PC-3 (cell line): ENCODE data around the gene APBB2. TPM values are rescaled to one million over a fixed set of nuclear protein-coding genes. Genes with fewer than 3 reads are reported as not detected.
A peak's percentile ranks its signal among the peaks of the same experiment; 100 is the strongest.

Experiments
- ATAC-seq: fragments of 200-7000 bp; cut with Tn5 transposase; 2 replicates; pipeline ENCODE4 v1.9.1; 2020; ENCODE audit warnings: mild to moderate bottlenecking, moderate library complexity
- BruUV-seq: library from RNA; stranded (reverse); fragments of 400-500 nt; replicated peaks from 2 replicates; lab custom pipeline; 2021; lab: Mats Ljungman, UMichigan
- CTCF ChIA-PET: fragments of 300-600 bp; sonication (Branson Sonifier 250); formaldehyde crosslinking; loops from one replicate; lab custom pipeline; 2022; ENCODE audit warnings: antibody characterized with exemption; lab: Charles Lee
- POLR2A ChIA-PET: fragments of 300-600 bp; sonication (Branson Sonifier 250); formaldehyde crosslinking; loops from one replicate; lab custom pipeline; 2022; ENCODE audit warnings: antibody characterized with exemption; ENCODE audit not compliant: unreplicated experiment; lab: Charles Lee
- DNase-seq: peaks from one replicate; pipeline ENCODE4 v3.0.0-alpha.2; 2015
- H2AFZ ChIP-seq: fragments of 300-600 bp; sonication (generic); 2 replicates; pipeline ENCODE4 v1.6.0; 2016; ENCODE audit warnings: antibody characterized with exemption, low read length
- H3F3A ChIP-seq: fragments of 300-600 bp; sonication (generic); one replicate; pipeline ENCODE4 v1.6.0; 2017; ENCODE audit warnings: antibody characterized with exemption, low read length, control low read depth, mild to moderate bottlenecking; ENCODE audit not compliant: unreplicated experiment
- H3K27ac ChIP-seq: fragments of 300-600 bp; sonication (generic); 2 replicates; pipeline ENCODE4 v1.5.1; 2016; ENCODE audit warnings: mild to moderate bottlenecking, low read length
- H3K27me3 ChIP-seq: fragments of 300-600 bp; sonication (generic); 2 replicates; pipeline ENCODE4 v1.6.1; 2016; ENCODE audit warnings: low read length, mixed read lengths
- H3K36me3 ChIP-seq: fragments of 300-600 bp; sonication (generic); 2 replicates; pipeline ENCODE4 v1.6.1; 2016; ENCODE audit warnings: low read depth, mixed run types, low read length, mixed read lengths
- H3K4me1 ChIP-seq: fragments of 300-600 bp; sonication (generic); 2 replicates; pipeline ENCODE4 v1.5.1; 2016; ENCODE audit warnings: low read length; ENCODE audit not compliant: insufficient read depth
- H3K4me2 ChIP-seq: fragments of 300-600 bp; sonication (generic); 2 replicates; pipeline ENCODE4 v1.6.0; 2016; ENCODE audit warnings: low read length
- H3K4me3 ChIP-seq: fragments of 300-600 bp; sonication (generic); 2 replicates; pipeline ENCODE4 v1.5.1; 2016; ENCODE audit warnings: mild to moderate bottlenecking, low read length, mixed read lengths
- H3K79me2 ChIP-seq: fragments of 300-600 bp; sonication (generic); 2 replicates; pipeline ENCODE4 v1.6.1; 2017; ENCODE audit warnings: low read length, mixed read lengths
- H3K9ac ChIP-seq: fragments of 300-600 bp; sonication (generic); 2 replicates; pipeline ENCODE4 v1.6.0; 2016; ENCODE audit warnings: mild to moderate bottlenecking, low read length
- H3K9me2 ChIP-seq: fragments of 300-600 bp; sonication (generic); replicated peaks from 2 replicates; pipeline ENCODE4 v1.6.1; 2016; ENCODE audit warnings: mixed run types, low read length, mixed read lengths
- H3K9me3 ChIP-seq: fragments of 300-600 bp; sonication (generic); 2 replicates; pipeline ENCODE4 v1.6.1; 2016; ENCODE audit warnings: low read length, mixed read lengths
- H4K20me1 ChIP-seq: fragments of 300-600 bp; sonication (generic); 2 replicates; pipeline ENCODE4 v1.6.1; 2016; ENCODE audit warnings: low read length, mixed read lengths
- CTCF ChIP-seq: fragments of 300-600 bp; sonication (generic); conservative IDR thresholded peaks from 2 replicates; pipeline ENCODE4 v1.5.1; 2017; ENCODE audit warnings: antibody characterized with exemption, low read depth, mild to moderate bottlenecking, low read length
- EZH2 ChIP-seq: fragments of 300-600 bp; sonication (generic); IDR thresholded peaks from one replicate; pipeline ENCODE4 v1.6.1; 2017; ENCODE audit warnings: antibody characterized with exemption, mild to moderate bottlenecking, low read length; ENCODE audit not compliant: unreplicated experiment
- EZH2phosphoT487 ChIP-seq: fragments of 300-600 bp; sonication (generic); IDR thresholded peaks from 2 replicates; pipeline ENCODE4 v1.6.1; 2018; ENCODE audit warnings: mild to moderate bottlenecking, antibody characterized with exemption, low read length, borderline replicate concordance
- intact Hi-C: fragments of 100-400 bp; cut with micrococcal nuclease; formaldehyde crosslinking; loops from 2 replicates; pipeline ENCODE4 v1.9.0; 2023
- total RNA-seq: library from RNA; depleted of rRNA; stranded (reverse); fragments of >200 nt; gene quantifications from 2 replicates; pipeline ENCODE4 v1.2.3, GENCODE V29; 2014

Gene APBB2
- total RNA-seq, 1 experiment from 2014 or later: 24.7 TPM

GRCh38 chr4:40912460-40913184, 301.7 kb downstream of the APBB2 start:
- DNase-seq: no peak
- H3K9ac ChIP-seq: no peak overlapping the region
- H3F3A ChIP-seq: no peaks in the 10 kb centered on the region
- H3K36me3 ChIP-seq: no peaks in the 10 kb centered on the region
- H3K9me3 ChIP-seq: no peaks in the 10 kb centered on the region
- H3K4me3 ChIP-seq: no peak overlapping the region
- no peak overlapping the region for H3K4me2 ChIP-seq
- H3K27ac ChIP-seq: no peak overlapping the region
- no peaks in the 10 kb centered on the region for H3K27me3 ChIP-seq
- H3K9me2 ChIP-seq: no peaks in the 10 kb centered on the region
- no TSS peak for BruUV-seq
- ChIA-PET POLR2A (no interaction called here), CTCF (no interaction called here)
- H3K79me2 ChIP-seq: no peaks in the 10 kb centered on the region
- no peak for TF ChIP-seq EZH2
- TF ChIP-seq CTCF: no peak
- no peak for ATAC-seq
- no peak overlapping the region for H2AFZ ChIP-seq
- H4K20me1 ChIP-seq: no peaks in the 10 kb centered on the region
- intact Hi-C loops: no loop called here
- peaks cover 19% of the 10 kb centered on the region for H3K4me1 ChIP-seq

- Histone ChIP-seq H3K4me1 (peaks cover 19% of the 10 kb centered on the region), H4K20me1 (no peaks in the 10 kb centered on the region), H3K4me3 (no peak overlapping the region), H3K4me2 (no peak overlapping the region), H3K9me3 (no peaks in the 10 kb centered on the region), H3K27ac (peak overlapping the region; percentile 93), H2AFZ (no peak overlapping the region), H3K79me2 (no peaks in the 10 kb centered on the region), H3K27me3 (no peaks in the 10 kb centered on the region), H3K36me3 (no peaks in the 10 kb centered on the region), H3K9me2 (no peaks in the 10 kb centered on the region), H3K9ac (no peak overlapping the region), H3F3A (no peaks in the 10 kb centered on the region)
- DNase-seq (no peak), ATAC-seq (no peak)
- ChIA-PET POLR2A (no interaction called here), CTCF (interaction anchor here (0.6 kb wide), 1 partner anchor 13 kb away, joined by 3 read pairs; no protein-coding TSS in a partner anchor)
- intact Hi-C loops: no loop called here
- no TSS peak for BruUV-seq
- no peak for TF ChIP-seq EZH2
- no peak for TF ChIP-seq EZH2phosphoT487
- no peak for TF ChIP-seq CTCF
Measured at GRCh38 chr4:40910706-40911105, 303.6 kb downstream of the APBB2 start.

GRCh38 chr4:40909363-40909876, 304.9 kb downstream of the APBB2 start:
- Histone ChIP-seq H3K36me3 (no peaks in the 10 kb centered on the region), H3K27ac (peak overlapping the region; percentile 93), H3K9me3 (no peaks in the 10 kb centered on the region), H3K9me2 (no peaks in the 10 kb centered on the region), H2AFZ (peak overlapping the region; percentile 80; the same call in 1 of the 2 replicates), H3K4me3 (peak overlapping the region; percentile 35; the same call in 1 of the 2 replicates), H4K20me1 (no peaks in the 10 kb centered on the region), H3K4me2 (peak overlapping the region; percentile 77), H3K27me3 (no peaks in the 10 kb centered on the region), H3K4me1 (peaks cover 19% of the 10 kb centered on the region), H3K9ac (peak overlapping the region; percentile 60), H3K79me2 (no peaks in the 10 kb centered on the region), H3F3A (no peaks in the 10 kb centered on the region)
- ChIA-PET CTCF (no interaction called here), POLR2A (no interaction called here)
- ATAC-seq (peak; percentile 75), DNase-seq (peak; percentile 85)
- intact Hi-C loops: loop anchor here (2.0 to 5.0 kb wide), 2 partner anchors 15 to 303 kb away; partner anchors contain the start of gene APBB2
- TF ChIP-seq EZH2phosphoT487: no peak
- no peak for TF ChIP-seq CTCF
- no peak for TF ChIP-seq EZH2
- BruUV-seq: no TSS peak
